ENCODE data around the gene CAMTA1.

DNA sequence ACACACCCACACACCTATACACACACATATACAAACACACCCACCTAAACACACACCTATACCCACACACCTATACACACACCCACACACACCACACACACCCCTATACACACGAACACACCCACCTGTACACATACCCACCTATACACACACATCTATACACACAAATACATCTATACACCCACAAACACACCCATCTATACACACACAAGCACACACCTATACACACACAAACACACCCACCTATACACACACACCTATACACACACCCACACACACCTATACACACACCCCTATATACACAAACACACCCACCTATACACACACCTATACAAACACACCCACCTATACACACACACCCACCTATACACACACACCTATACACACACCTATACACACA, 869.5 kb downstream of the CAMTA1 start:
- TF ChIP-seq, protein P1, sequence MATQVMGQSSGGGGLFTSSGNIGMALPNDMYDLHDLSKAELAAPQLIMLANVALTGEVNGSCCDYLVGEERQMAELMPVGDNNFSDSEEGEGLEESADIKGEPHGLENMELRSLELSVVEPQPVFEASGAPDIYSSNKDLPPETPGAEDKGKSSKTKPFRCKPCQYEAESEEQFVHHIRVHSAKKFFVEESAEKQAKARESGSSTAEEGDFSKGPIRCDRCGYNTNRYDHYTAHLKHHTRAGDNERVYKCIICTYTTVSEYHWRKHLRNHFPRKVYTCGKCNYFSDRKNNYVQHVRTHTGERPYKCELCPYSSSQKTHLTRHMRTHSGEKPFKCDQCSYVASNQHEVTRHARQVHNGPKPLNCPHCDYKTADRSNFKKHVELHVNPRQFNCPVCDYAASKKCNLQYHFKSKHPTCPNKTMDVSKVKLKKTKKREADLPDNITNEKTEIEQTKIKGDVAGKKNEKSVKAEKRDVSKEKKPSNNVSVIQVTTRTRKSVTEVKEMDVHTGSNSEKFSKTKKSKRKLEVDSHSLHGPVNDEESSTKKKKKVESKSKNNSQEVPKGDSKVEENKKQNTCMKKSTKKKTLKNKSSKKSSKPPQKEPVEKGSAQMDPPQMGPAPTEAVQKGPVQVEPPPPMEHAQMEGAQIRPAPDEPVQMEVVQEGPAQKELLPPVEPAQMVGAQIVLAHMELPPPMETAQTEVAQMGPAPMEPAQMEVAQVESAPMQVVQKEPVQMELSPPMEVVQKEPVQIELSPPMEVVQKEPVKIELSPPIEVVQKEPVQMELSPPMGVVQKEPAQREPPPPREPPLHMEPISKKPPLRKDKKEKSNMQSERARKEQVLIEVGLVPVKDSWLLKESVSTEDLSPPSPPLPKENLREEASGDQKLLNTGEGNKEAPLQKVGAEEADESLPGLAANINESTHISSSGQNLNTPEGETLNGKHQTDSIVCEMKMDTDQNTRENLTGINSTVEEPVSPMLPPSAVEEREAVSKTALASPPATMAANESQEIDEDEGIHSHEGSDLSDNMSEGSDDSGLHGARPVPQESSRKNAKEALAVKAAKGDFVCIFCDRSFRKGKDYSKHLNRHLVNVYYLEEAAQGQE (IDR thresholded peaks at IDR 0.05; ENCODE audit: low read depth), result no peak
- TF ChIP-seq EZH2phosphoT487 (IDR thresholded peaks at IDR 0.05; ENCODE audit: borderline replicate concordance), result no peak
- no peak for TF ChIP-seq POLR2A (IDR thresholded peaks at IDR 0.05; ENCODE audit: borderline replicate concordance, extremely low read depth, insufficient read depth, insufficient read length)
- TF ChIP-seq, protein P2, sequence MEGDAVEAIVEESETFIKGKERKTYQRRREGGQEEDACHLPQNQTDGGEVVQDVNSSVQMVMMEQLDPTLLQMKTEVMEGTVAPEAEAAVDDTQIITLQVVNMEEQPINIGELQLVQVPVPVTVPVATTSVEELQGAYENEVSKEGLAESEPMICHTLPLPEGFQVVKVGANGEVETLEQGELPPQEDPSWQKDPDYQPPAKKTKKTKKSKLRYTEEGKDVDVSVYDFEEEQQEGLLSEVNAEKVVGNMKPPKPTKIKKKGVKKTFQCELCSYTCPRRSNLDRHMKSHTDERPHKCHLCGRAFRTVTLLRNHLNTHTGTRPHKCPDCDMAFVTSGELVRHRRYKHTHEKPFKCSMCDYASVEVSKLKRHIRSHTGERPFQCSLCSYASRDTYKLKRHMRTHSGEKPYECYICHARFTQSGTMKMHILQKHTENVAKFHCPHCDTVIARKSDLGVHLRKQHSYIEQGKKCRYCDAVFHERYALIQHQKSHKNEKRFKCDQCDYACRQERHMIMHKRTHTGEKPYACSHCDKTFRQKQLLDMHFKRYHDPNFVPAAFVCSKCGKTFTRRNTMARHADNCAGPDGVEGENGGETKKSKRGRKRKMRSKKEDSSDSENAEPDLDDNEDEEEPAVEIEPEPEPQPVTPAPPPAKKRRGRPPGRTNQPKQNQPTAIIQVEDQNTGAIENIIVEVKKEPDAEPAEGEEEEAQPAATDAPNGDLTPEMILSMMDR (IDR thresholded peaks at IDR 0.05 in 2 of 3, conservative IDR thresholded peaks at IDR 0.05 in 1 of 3; ENCODE audit: borderline replicate concordance in 1 of 3, insufficient read depth in 1 of 3, low read depth in 2 of 3, low read length in 2 of 3), result no peak
- TF ChIP-seq POLR2AphosphoS5 (IDR thresholded peaks at IDR 0.05; ENCODE audit: low read depth, low read length), result no peak
- no peak for TF ChIP-seq FOSL1 (IDR thresholded peaks at IDR 0.05; ENCODE audit: low read depth)
- TF ChIP-seq, protein P3, sequence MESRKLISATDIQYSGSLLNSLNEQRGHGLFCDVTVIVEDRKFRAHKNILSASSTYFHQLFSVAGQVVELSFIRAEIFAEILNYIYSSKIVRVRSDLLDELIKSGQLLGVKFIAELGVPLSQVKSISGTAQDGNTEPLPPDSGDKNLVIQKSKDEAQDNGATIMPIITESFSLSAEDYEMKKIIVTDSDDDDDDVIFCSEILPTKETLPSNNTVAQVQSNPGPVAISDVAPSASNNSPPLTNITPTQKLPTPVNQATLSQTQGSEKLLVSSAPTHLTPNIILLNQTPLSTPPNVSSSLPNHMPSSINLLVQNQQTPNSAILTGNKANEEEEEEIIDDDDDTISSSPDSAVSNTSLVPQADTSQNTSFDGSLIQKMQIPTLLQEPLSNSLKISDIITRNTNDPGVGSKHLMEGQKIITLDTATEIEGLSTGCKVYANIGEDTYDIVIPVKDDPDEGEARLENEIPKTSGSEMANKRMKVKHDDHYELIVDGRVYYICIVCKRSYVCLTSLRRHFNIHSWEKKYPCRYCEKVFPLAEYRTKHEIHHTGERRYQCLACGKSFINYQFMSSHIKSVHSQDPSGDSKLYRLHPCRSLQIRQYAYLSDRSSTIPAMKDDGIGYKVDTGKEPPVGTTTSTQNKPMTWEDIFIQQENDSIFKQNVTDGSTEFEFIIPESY (IDR thresholded peaks at IDR 0.05; ENCODE audit: extremely low read depth, insufficient replicate concordance, low read length), result no peak

Data from HCT116 (cell line).